Measurements from ENCODE around the gene KRT71. TPM values are rescaled to one million over a fixed set of nuclear protein-coding genes. Genes with fewer than 3 reads are reported as not detected.

KRT71 gene
- total RNA-seq, 1 donor: not detected

- no peak for DNase-seq (ENCODE audit: insufficient read length, low spot score, missing footprints)
- no peaks in the 10 kb centered on the region for H3K9me3 ChIP-seq (ENCODE audit: low read depth, low read length)
- H3K79me2 ChIP-seq (ENCODE audit: insufficient read depth, low read length): no peaks in the 10 kb centered on the region
- H3K4me1 ChIP-seq (ENCODE audit: insufficient read depth, low read length): peaks cover 61% of the 10 kb centered on the region
- peak overlapping the region; percentile 25 for H3K4me2 ChIP-seq (ENCODE audit: insufficient read depth, low read length)
- H3K4me3 ChIP-seq (ENCODE audit: insufficient read depth, low read length): no peak overlapping the region
- H3K36me3 ChIP-seq (ENCODE audit: insufficient read depth, low read length): no peaks in the 10 kb centered on the region
- H2AFZ ChIP-seq (ENCODE audit: low read length): no peak overlapping the region
- peaks cover 9% of the 10 kb centered on the region for H3K27me3 ChIP-seq (ENCODE audit: insufficient read depth, low read length)
- TF ChIP-seq CTCF (IDR thresholded peaks at IDR 0.05; ENCODE audit: extremely low read depth, low read depth, low read length): no peak
- H4K20me1 ChIP-seq (ENCODE audit: insufficient read depth, low read length): no peaks in the 10 kb centered on the region
- peak overlapping the region; percentile 78 for H3K27ac ChIP-seq (ENCODE audit: low read depth, low read length)
Measured at GRCh38 chr12:52496054-52496453, 56.9 kb downstream of the KRT71 start.

GRCh38 chr12:52495389-52495788 lies 57.6 kb downstream of the KRT71 start:
- Histone ChIP-seq H3K9me3 (ENCODE audit: low read depth, low read length) (no peaks in the 10 kb centered on the region), H3K27me3 (ENCODE audit: insufficient read depth, low read length) (peaks cover 10% of the 10 kb centered on the region), H2AFZ (ENCODE audit: low read length) (no peak overlapping the region), H3K4me3 (ENCODE audit: insufficient read depth, low read length) (no peak overlapping the region), H4K20me1 (ENCODE audit: insufficient read depth, low read length) (no peaks in the 10 kb centered on the region), H3K36me3 (ENCODE audit: insufficient read depth, low read length) (no peaks in the 10 kb centered on the region), H3K4me1 (ENCODE audit: insufficient read depth, low read length) (peaks cover 54% of the 10 kb centered on the region), H3K79me2 (ENCODE audit: insufficient read depth, low read length) (no peaks in the 10 kb centered on the region), H3K27ac (ENCODE audit: low read depth, low read length) (peak overlapping the region; percentile 78), H3K4me2 (ENCODE audit: insufficient read depth, low read length) (peak overlapping the region; percentile 25)
- DNase-seq (ENCODE audit: insufficient read length, low spot score, missing footprints): no peak
- no peak for TF ChIP-seq CTCF (IDR thresholded peaks at IDR 0.05; ENCODE audit: extremely low read depth, low read depth, low read length)

GRCh38 chr12:52494518-52494917 lies 58.4 kb downstream of the KRT71 start:
- no peak overlapping the region for H3K4me3 ChIP-seq (ENCODE audit: insufficient read depth, low read length)
- peaks cover 15% of the 10 kb centered on the region for H3K27me3 ChIP-seq (ENCODE audit: insufficient read depth, low read length)
- no peaks in the 10 kb centered on the region for H3K79me2 ChIP-seq (ENCODE audit: insufficient read depth, low read length)
- peaks cover 45% of the 10 kb centered on the region for H3K4me1 ChIP-seq (ENCODE audit: insufficient read depth, low read length)
- peak overlapping the region; percentile 41 for H3K4me2 ChIP-seq (ENCODE audit: insufficient read depth, low read length)
- DNase-seq (ENCODE audit: insufficient read length, low spot score, missing footprints): no peak
- H3K36me3 ChIP-seq (ENCODE audit: insufficient read depth, low read length): no peaks in the 10 kb centered on the region
- no peaks in the 10 kb centered on the region for H3K9me3 ChIP-seq (ENCODE audit: low read depth, low read length)
- TF ChIP-seq CTCF (IDR thresholded peaks at IDR 0.05; ENCODE audit: extremely low read depth, low read depth, low read length): no peak
- peak overlapping the region; percentile 44 for H2AFZ ChIP-seq (ENCODE audit: low read length)
- H3K27ac ChIP-seq (ENCODE audit: low read depth, low read length): no peak overlapping the region
- no peaks in the 10 kb centered on the region for H4K20me1 ChIP-seq (ENCODE audit: insufficient read depth, low read length)

DNA sequence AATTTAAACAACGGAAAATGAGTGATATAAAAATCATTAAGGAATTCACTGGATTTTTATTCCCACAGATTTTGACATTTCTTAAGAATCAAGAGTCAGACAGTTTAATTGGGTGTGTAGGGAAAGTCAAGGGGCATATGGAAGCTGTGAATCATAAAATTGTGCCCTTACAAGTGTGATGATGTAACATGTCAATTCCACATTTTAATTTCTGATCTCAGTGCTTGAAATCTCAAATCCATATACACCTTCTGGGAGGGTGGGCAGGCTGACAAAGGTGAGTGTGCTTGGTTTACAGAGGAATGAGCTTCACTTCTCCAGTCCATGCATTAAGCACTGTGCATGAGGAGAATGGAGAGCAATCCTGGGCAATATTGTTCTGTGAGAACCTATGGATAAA lies 58.8 kb downstream of the KRT71 start:
- H3K79me2 ChIP-seq (ENCODE audit: insufficient read depth, low read length): no peaks in the 10 kb centered on the region
- no peak overlapping the region for H3K27ac ChIP-seq (ENCODE audit: low read depth, low read length)
- H3K27me3 ChIP-seq (ENCODE audit: insufficient read depth, low read length): peaks cover 19% of the 10 kb centered on the region
- H3K4me2 ChIP-seq (ENCODE audit: insufficient read depth, low read length): peak overlapping the region; percentile 41
- no peak overlapping the region for H2AFZ ChIP-seq (ENCODE audit: low read length)
- no peak overlapping the region for H3K4me3 ChIP-seq (ENCODE audit: insufficient read depth, low read length)
- H3K4me1 ChIP-seq (ENCODE audit: insufficient read depth, low read length): peaks cover 42% of the 10 kb centered on the region
- no peaks in the 10 kb centered on the region for H3K36me3 ChIP-seq (ENCODE audit: insufficient read depth, low read length)
- no peaks in the 10 kb centered on the region for H3K9me3 ChIP-seq (ENCODE audit: low read depth, low read length)
- TF ChIP-seq CTCF (IDR thresholded peaks at IDR 0.05; ENCODE audit: extremely low read depth, low read depth, low read length): no peak
- DNase-seq (ENCODE audit: insufficient read length, low spot score, missing footprints): no peak
- H4K20me1 ChIP-seq (ENCODE audit: insufficient read depth, low read length): no peaks in the 10 kb centered on the region

Other genes starting within 250 kb of the KRT71 start
- not detected in 2 replicates for gene KRT83, start 231.7 kb downstream of the KRT71 start, total RNA-seq
- not detected in 2 replicates for gene KRT85, start 185.7 kb downstream of the KRT71 start, total RNA-seq
- not detected in 2 replicates for gene KRT84, start 167.5 kb downstream of the KRT71 start, total RNA-seq
- not detected in 2 replicates for gene KRT82, start 146.8 kb downstream of the KRT71 start, total RNA-seq
- under 0.01 TPM in 1 of 2 replicates, not detected in the other for gene KRT75, start 118.8 kb downstream of the KRT71 start, total RNA-seq
- gene KRT6B, start 101.0 kb downstream of the KRT71 start, total RNA-seq: not detected in 2 replicates
- gene KRT6C, start 79.3 kb downstream of the KRT71 start, total RNA-seq: not detected in 2 replicates
- gene KRT6A, start 59.9 kb downstream of the KRT71 start, total RNA-seq: under 0.01 and 0.72 TPM in 2 replicates
- gene KRT5, start 32.8 kb downstream of the KRT71 start, total RNA-seq: 0.36 TPM in 1 of 2 replicates, not detected in the other
- gene KRT74, start 20.7 kb upstream of the KRT71 start, total RNA-seq: not detected in 2 replicates
- not detected in 2 replicates for gene KRT72, start 48.3 kb upstream of the KRT71 start, total RNA-seq
- gene KRT73, start 65.4 kb upstream of the KRT71 start, total RNA-seq: not detected in 2 replicates
- not detected in 2 replicates for gene KRT2, start 99.1 kb upstream of the KRT71 start, total RNA-seq
- gene KRT1, start 127.3 kb upstream of the KRT71 start, total RNA-seq: not detected in 2 replicates
- gene KRT77, start 150.4 kb upstream of the KRT71 start, total RNA-seq: not detected in 2 replicates
- not detected in 2 replicates for gene KRT76, start 224.2 kb upstream of the KRT71 start, total RNA-seq
- gene KRT3, start 243.0 kb upstream of the KRT71 start, total RNA-seq: not detected in 2 replicates